Suprapubic skin (tissue), 4 donors: ENCODE results near the gene TMEM59L. TPM values are rescaled to one million over a fixed set of nuclear protein-coding genes. Genes with fewer than 3 reads are reported as not detected.
A peak's percentile ranks its signal among the peaks of the same experiment; 100 is the strongest.

Experiments
- DNase-seq, 2 donors: peaks; one replicate each; pipeline ENCODE4 v3.0.0-alpha.2; 2019; ENCODE audit warnings: low spot score in 2 of 2
- H3K27ac ChIP-seq: fragments of 200-600 bp; sonication (generic); one replicate; pipeline ENCODE4 v1.5.1; 2019
- H3K27me3 ChIP-seq: fragments of 200-600 bp; sonication (generic); one replicate; pipeline ENCODE4 v1.5.1; 2019
- H3K36me3 ChIP-seq: fragments of 200-600 bp; sonication (generic); one replicate; pipeline ENCODE4 v1.5.1; 2019
- H3K4me1 ChIP-seq: fragments of 200-600 bp; sonication (generic); one replicate; pipeline ENCODE4 v1.5.1; 2019
- H3K4me3 ChIP-seq: fragments of 200-600 bp; sonication (generic); one replicate; pipeline ENCODE4 v1.5.1; 2019; ENCODE audit warnings: mild to moderate bottlenecking
- H3K9me3 ChIP-seq: fragments of 200-600 bp; sonication (generic); one replicate; pipeline ENCODE4 v1.5.1; 2019
- EP300 ChIP-seq: sonication (generic); formaldehyde crosslinking; IDR thresholded peaks from one replicate; pipeline ENCODE4 v1.6.1; 2017; ENCODE audit warnings: antibody characterized with exemption
- POLR2A ChIP-seq, 2 donors: fragments of 450-650 bp; IDR thresholded peaks; one replicate each; pipeline ENCODE4 v1.6.1; 2017; ENCODE audit warnings: antibody characterized with exemption in 2 of 2, mild to moderate bottlenecking in 2 of 2, moderate library complexity in 2 of 2
- POLR2AphosphoS5 ChIP-seq, 3 donors: sonication (generic); formaldehyde crosslinking; IDR thresholded peaks; one replicate each; pipeline ENCODE4 v1.6.1; 2017; ENCODE audit warnings: antibody characterized with exemption in 3 of 3
- WGBS: methylation state at CpG from one replicate; pipeline ENCODE4 v1.1.5; 2018; 5-methylcytosine and 5-hydroxymethylcytosine counted together
- total RNA-seq, 4 donors: library from RNA; depleted of rRNA; stranded (reverse); fragments of >200 nt; gene quantifications; one replicate each; pipeline ENCODE4 v1.1.0, GENCODE V29; 2016
- TF ChIP-seq, protein P1 (sequence below), 2 donors: fragments of 200-600 bp in 1 of 2; fragments of 450-650 bp in 1 of 2; sonication (generic) in 1 of 2; IDR thresholded peaks; one replicate each; pipeline ENCODE4 v1.5.1; 2016 to 2019; ENCODE audit warnings: antibody characterized with exemption in 2 of 2, mild to moderate bottlenecking in 1 of 2, moderate library complexity in 1 of 2

The TMEM59L gene
- total RNA-seq, 4 donors from 2014 or later: 0.49 to 1.4 (median 0.97) TPM

DNA sequence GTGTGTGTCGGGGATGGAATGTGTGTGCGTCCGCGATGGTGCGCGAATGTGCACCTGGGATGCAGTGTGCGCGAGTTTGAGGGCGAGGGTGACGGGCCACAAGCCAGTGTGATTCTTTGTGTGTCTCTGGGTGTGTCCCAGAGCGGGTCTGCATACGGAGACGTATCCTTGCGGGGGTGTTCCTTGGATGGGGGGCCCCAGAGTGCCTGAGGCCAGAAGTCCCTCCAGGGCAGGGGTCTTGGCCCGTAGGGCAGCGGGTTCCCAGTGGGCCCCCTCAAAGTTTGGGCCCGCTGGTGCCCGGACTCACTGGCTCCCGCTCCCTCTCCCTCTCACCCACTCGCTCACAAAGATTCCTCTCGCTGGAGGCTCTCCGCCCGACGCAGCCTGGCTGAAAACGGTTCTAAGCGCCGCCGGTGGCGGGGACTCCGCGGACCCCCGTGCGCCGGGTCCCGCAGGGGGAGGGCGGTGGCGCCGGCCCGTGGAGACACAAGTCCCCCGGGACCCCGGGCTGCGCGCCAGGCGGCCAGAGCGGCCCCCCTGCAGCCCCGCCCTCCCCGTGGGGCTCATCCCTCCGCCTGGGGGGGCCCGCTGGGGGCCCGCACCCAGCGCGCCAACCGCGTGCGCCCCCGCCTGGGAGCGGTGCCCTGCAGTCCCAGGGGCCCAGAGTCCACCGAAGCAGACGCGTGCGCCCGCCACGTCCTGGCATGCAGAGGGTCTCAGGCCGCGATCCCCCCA is 7.0 kb upstream of the TMEM59L start:
- Histone ChIP-seq H3K4me3 (peak overlapping the region; percentile 52), H3K4me1 (peaks cover 47% of the 10 kb centered on the region), H3K27me3 (peaks cover 70% of the 10 kb centered on the region), H3K27ac (no peak overlapping the region), H3K9me3 (no peaks in the 10 kb centered on the region), H3K36me3 (no peaks in the 10 kb centered on the region)
- WGBS: no CpG with 5 or more reads among the region's 65 CpGs
- TF ChIP-seq EP300: no peak
- TF ChIP-seq, protein P1, sequence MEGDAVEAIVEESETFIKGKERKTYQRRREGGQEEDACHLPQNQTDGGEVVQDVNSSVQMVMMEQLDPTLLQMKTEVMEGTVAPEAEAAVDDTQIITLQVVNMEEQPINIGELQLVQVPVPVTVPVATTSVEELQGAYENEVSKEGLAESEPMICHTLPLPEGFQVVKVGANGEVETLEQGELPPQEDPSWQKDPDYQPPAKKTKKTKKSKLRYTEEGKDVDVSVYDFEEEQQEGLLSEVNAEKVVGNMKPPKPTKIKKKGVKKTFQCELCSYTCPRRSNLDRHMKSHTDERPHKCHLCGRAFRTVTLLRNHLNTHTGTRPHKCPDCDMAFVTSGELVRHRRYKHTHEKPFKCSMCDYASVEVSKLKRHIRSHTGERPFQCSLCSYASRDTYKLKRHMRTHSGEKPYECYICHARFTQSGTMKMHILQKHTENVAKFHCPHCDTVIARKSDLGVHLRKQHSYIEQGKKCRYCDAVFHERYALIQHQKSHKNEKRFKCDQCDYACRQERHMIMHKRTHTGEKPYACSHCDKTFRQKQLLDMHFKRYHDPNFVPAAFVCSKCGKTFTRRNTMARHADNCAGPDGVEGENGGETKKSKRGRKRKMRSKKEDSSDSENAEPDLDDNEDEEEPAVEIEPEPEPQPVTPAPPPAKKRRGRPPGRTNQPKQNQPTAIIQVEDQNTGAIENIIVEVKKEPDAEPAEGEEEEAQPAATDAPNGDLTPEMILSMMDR (IDR thresholded peaks at IDR 0.05): no peak
- no peak for TF ChIP-seq POLR2AphosphoS5 (IDR thresholded peaks at IDR 0.05)
- no peak for TF ChIP-seq POLR2A (IDR thresholded peaks at IDR 0.05)
- DNase-seq: no peak

DNA sequence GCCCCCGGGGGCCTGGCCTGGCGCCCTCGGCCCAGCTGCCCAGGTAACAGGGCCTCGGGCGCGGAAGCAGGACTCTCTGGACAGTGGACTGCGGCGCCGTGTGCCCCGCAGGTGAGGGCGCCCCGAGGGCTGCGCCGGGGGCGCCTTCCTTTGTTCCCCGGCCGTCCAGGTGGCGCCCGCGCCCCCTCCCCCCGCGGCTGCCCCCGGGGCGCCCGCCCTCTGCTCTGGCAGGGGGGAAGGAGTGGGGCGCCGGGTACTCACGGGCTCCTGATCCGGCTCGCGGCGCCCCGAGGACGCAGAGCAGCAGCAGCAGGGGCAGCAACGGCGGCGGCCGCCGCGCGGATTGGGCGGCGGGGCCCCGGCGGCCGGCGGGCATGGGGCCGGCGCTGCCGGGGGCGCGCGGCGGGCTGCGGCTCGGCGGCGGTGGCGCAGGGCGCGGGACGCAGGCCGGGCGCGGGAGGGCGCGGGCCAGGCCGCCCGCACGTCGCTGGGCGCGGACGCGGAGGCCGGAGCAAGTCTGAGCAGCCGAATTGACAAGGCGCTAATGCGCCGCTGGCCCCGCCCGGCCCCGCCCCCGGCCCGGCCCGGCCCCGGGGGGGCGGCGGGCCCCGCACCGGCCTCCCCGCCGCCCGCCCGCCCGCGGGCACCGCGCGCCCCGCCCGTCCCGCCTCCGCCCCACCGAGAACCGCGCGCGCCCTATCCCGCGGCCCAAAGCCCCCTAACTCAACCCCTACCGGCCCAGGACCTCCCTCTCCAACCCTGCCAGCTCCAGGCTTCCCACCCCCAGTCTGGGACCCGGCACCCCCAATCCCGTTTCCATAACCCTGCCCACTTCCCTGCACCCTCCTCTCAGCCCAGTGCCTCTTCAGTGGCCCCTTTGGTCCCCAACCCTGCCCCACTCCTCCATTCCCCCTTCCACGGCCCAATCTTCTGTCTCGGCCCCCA is 6.1 kb upstream of the TMEM59L start, which contains the start of gene CRLF1:
Gene CRLF1 (minus strand): TSS at position 519 of the 945 bp plus-strand sequence. CDS start 143 bp downstream, at position 376.
- no peak within 1 kb of the TSS for H3K27ac ChIP-seq
- 2% methylated on average over 5 of the region's 116 CpGs for WGBS

DNA sequence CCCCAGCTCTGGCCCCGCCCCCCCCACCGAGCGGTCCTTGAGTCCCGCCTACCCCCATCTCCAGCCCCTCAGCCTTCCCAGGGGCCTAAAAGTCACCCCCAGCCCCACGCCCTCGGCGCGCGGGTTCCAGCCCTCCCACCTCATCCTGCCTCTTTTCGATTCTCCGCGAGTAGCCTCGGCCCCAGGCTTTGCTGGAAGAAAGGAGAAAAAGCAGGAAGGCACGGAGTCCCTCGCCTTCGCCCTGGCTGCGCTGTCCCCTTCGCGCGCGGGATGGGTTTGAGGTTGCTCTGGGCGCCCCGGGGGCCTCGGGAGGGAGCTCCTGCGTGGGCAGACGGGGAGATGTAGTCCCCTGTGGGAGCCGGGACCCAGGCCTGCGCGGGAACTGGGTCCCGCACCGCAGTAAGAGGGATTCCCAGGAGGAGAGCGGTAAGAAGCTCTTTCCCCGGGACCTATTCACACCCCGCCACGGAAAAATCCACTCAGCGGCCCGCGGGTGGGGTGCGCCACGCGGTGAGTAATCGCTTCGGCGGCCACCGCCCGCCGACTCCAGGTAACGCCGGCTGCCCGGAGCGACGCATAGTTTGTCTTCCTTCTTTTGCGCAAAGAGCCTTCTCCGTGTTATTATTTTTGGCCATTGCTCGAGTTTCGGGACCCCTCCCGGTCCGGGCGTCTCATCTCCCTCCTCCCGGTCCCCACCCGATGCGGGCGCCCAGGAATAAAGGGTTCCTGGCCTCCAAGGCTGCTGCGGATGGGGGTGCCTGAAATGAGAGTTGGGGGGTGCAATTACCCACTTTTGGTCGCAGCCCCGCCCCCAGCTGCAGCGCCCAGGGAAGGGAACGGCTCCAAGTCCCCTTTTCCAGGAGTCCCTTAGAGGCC is 5.2 kb upstream of the TMEM59L start:
- Histone ChIP-seq H3K4me3 (peak overlapping the region; percentile 52), H3K27me3 (peaks cover 87% of the 10 kb centered on the region), H3K4me1 (peaks cover 65% of the 10 kb centered on the region), H3K36me3 (no peaks in the 10 kb centered on the region), H3K9me3 (no peaks in the 10 kb centered on the region), H3K27ac (no peak overlapping the region)
- no peak for DNase-seq
- WGBS: 2% methylated on average over 40 of the region's 68 CpGs
- no peak for TF ChIP-seq EP300
- TF ChIP-seq, protein P1 (IDR thresholded peaks at IDR 0.05): no peak
- no peak for TF ChIP-seq POLR2A (IDR thresholded peaks at IDR 0.05)
- TF ChIP-seq POLR2AphosphoS5 (IDR thresholded peaks at IDR 0.05): no peak

More for the DNA sequence above, 6.1 kb upstream of the TMEM59L start, which contains the start of gene CRLF1:
- no peak for DNase-seq
- Histone ChIP-seq H3K9me3 (no peaks in the 10 kb centered on the region), H3K4me1 (peaks cover 55% of the 10 kb centered on the region), H3K27me3 (peaks cover 78% of the 10 kb centered on the region), H3K36me3 (no peaks in the 10 kb centered on the region), H3K4me3 (peak within 1 kb of the TSS; percentile 52)
- TF ChIP-seq POLR2AphosphoS5 (IDR thresholded peaks at IDR 0.05) (no peak), EP300 (no peak), POLR2A (IDR thresholded peaks at IDR 0.05) (no peak)
- TF ChIP-seq, protein P1 (IDR thresholded peaks at IDR 0.05): no peak

DNA sequence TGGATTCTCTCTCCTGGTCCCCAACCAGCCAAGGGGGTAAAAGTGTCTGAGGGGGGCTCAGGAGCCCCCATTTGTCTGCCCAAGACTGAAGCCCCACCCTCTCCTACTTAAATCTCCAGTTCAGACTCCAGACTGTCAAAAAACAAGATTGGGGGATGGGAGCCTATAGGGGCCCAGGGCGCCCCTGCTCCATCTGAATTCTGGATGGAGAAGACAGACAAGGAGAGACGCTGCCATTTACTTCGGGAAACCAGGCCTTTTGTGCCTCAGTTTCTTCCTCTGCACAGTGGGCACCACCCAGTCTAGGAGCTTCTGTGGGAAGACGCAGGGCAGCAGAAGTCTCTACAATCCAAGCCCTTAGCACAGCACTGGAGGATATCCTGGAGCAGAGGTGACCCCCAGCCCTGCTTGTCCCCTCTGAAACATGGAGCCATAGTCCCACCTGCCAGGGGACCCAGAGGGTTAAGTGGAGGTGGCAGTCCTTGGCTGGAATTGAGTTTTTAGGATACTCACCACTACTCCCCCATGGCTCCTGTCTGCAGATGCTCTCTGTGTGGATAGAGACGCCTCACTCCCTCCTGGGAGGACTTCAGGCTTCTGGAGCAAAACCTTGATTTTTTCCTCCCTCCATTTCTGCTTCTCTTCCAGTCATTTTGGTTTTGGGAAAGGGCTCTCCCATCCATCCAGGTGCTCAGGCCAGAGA is 4.4 kb upstream of the TMEM59L start:
- no peak for DNase-seq
- 49% methylated on average over 5 of the region's 5 CpGs for WGBS
- Histone ChIP-seq H3K27ac (no peak overlapping the region), H3K27me3 (peaks cover 95% of the 10 kb centered on the region), H3K9me3 (no peaks in the 10 kb centered on the region), H3K4me1 (peaks cover 72% of the 10 kb centered on the region), H3K36me3 (no peaks in the 10 kb centered on the region), H3K4me3 (no peak overlapping the region)
- TF ChIP-seq POLR2AphosphoS5 (IDR thresholded peaks at IDR 0.05) (no peak), EP300 (no peak), POLR2A (IDR thresholded peaks at IDR 0.05) (no peak)
- TF ChIP-seq, protein P1 (IDR thresholded peaks at IDR 0.05): no peak
